ENCODE results near the gene KLHL2.

- TF ChIP-seq GATA2 (IDR thresholded peaks at IDR 0.05; ENCODE audit: low read depth, low read length), result no peak
- TF ChIP-seq GATA3 (IDR thresholded peaks at IDR 0.05; ENCODE audit: low read depth, low read length), result no peak
Measured at GRCh38 chr4:165194368-165194767, 13.0 kb upstream of the KLHL2 start.
